ENCODE data around the gene BICRA. TPM values are rescaled to one million over a fixed set of nuclear protein-coding genes. Genes with fewer than 3 reads are reported as not detected.

BICRA gene
- total and polyA plus RNA-seq, 2 of the 8 experiments (the other 6 are each of a cell fraction or from before 2014, with no cell fraction given), result 1.5 to 29.2 TPM

DNA sequence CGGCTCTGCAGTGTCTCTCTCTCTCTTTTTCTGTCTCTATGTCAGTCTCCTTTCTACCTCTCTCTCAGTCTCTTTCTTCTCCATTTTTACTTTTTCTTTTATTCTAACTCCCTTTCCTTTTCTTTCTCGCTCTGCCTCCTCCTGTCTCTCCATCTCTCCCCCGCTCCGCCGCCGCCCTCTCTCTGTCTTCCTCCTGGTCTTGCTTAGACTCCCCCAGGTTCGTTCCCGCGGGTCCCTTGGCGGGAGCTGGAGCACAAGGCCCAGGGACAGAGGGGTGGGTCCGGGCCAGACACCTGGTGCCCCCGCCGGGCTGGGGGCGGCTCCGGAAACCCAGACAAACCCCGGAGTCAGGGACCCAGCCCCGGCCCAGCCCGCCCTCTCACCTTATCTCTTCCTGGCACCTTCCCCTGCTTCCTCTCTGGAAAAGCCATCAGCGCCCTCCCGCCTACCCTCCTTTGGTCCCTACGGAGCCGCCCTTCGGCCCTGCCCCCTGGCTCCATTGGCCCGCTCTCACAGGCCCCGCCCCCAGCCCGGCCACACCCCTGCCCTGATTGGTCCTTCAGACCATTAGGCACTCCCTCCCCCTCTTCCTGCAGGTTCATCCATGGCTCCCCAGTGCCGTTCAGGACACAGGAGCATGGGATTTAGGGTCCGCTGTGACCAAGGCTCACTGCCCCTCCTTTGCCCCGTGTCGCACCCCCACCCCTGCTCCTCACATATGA, 121.0 kb downstream of the BICRA start:
- FAIRE-seq (no peak), DNase-seq (ENCODE audit: low read depth in 1 of 2, low spot score in 2 of 2) (peak in 1 of 2 experiments; percentile 96)
- no peak overlapping the region for H2AK5ac ChIP-seq (ENCODE audit: low read depth, low read length)
- no peaks in the 10 kb centered on the region for H3K79me2 ChIP-seq (ENCODE audit: control insufficient read depth in 1 of 2, insufficient read depth in 2 of 2, low read length in 2 of 2)
- peak overlapping the region in 2 of 4 experiments; percentile 35 to 54; a peak in 2 of 7 replicates for H3K9ac ChIP-seq (replicated peaks in 1 of 4; ENCODE audit: extremely low read depth in 1 of 4, low read depth in 3 of 4, low read length in 3 of 4)
- no peak overlapping the region for H2BK5ac ChIP-seq (ENCODE audit: low read depth, low read length)
- no peak overlapping the region for H3K18ac ChIP-seq (ENCODE audit: extremely low read depth, low read length)
- H2AFZ ChIP-seq (ENCODE audit: low read length), result no peak overlapping the region
- CTCF ChIA-PET (ENCODE audit: partially characterized antibody), result interaction anchor here (15.9 kb wide), 1 partner anchor 15 kb away, joined by 143 read pairs; the partner anchor contains the start of gene EHD2
- no peak overlapping the region for H4K5ac ChIP-seq (ENCODE audit: insufficient read length, low read depth, low read length)
- no peak overlapping the region for H3K23ac ChIP-seq (ENCODE audit: insufficient read length)
- H3K56ac ChIP-seq (replicated peaks; ENCODE audit: insufficient read length, low read depth, low read length), result no peak overlapping the region
- no peaks in the 10 kb centered on the region for H3K9me3 ChIP-seq (ENCODE audit: insufficient read depth in 2 of 2, low read depth in 1 of 2, low read length in 1 of 2)
- H3K36me3 ChIP-seq (ENCODE audit: control insufficient read depth in 2 of 4, insufficient read depth in 4 of 4, low read length in 3 of 4), result no peaks in the 10 kb centered on the region
- H3K4me2 ChIP-seq (ENCODE audit: insufficient read depth in 1 of 2, low read depth in 2 of 2, low read length in 2 of 2), result peak overlapping the region; percentile 74 to 97
- peak overlapping the region; percentile 70 for H4K91ac ChIP-seq (replicated peaks; ENCODE audit: insufficient read length, low read length)
- H3K27me3 ChIP-seq (replicated peaks in 1 of 4; ENCODE audit: control insufficient read depth in 3 of 4, extremely low read depth in 1 of 4, insufficient read depth in 3 of 4, low read length in 3 of 4), result no peaks in the 10 kb centered on the region
- POLR2A ChIA-PET (ENCODE audit: partially characterized antibody), result interaction anchor here (0.7 to 2.7 kb wide), 8 partner anchors 11 to 214 kb away, joined by 3 to 8 read pairs (median 4); partner anchors contain the start of genes EHD2 and NOP53
- H4K8ac ChIP-seq (ENCODE audit: extremely low read depth, insufficient read depth, low read length), result peak overlapping the region; percentile 76; the same call in 1 of the 2 replicates
- peak overlapping the region; percentile 80; the same call in 1 of the 2 replicates for H2BK12ac ChIP-seq (ENCODE audit: low read depth, low read length)
- no peaks in the 10 kb centered on the region for H4K20me1 ChIP-seq (replicated peaks in 1 of 2; ENCODE audit: control insufficient read depth in 1 of 2, insufficient read depth in 2 of 2, low read length in 2 of 2)
- no peak overlapping the region; the same call in 1 of the 2 replicates for H3K27ac ChIP-seq (ENCODE audit: low read depth, low read length)
- 0 out of 2 replicates have a peak overlapping the region, but pooled peaks have one; percentile 13 for H2BK15ac ChIP-seq (ENCODE audit: low read length)
- H3K4me3 ChIP-seq (ENCODE audit: extremely low read depth in 1 of 4, insufficient read depth in 2 of 4, low read depth in 3 of 4, low read length in 4 of 4), result peak overlapping the region; percentile 41 to 73 (median 62)
- H3K79me1 ChIP-seq (ENCODE audit: low read depth, low read length), result no peaks in the 10 kb centered on the region; the same call in 1 of the 2 replicates
- H3K14ac ChIP-seq (ENCODE audit: insufficient read length), result no peak overlapping the region
- peaks cover 0 to 9% (median 5%) of the 10 kb centered on the region in 4 experiments; a peak in 2 of 7 replicates for H3K4me1 ChIP-seq (replicated peaks in 1 of 4; ENCODE audit: control insufficient read depth in 3 of 4, insufficient read depth in 4 of 4, low read length in 3 of 4)
- 17% methylated on average over 17 of the region's 30 CpGs; no CpG with 5 or more reads in 1 of the 2 experiments for WGBS, 2 experiments (ENCODE audit: extremely low coverage in 1 of 2, insufficient coverage in 1 of 2, insufficient read length in 1 of 2, insufficient replicate concordance in 2 of 2, low coverage in 1 of 2, low lambda C conversion rate in 2 of 2, missing lambda C conversion rate in 1 of 2)
- H3K4ac ChIP-seq (replicated peaks; ENCODE audit: insufficient read length, low read depth, low read length), result no peak overlapping the region
- no peak overlapping the region for H2BK20ac ChIP-seq (ENCODE audit: low read length)
- H2BK120ac ChIP-seq (replicated peaks; ENCODE audit: low read depth, low read length), result no peak overlapping the region
- H3K23me2 ChIP-seq (ENCODE audit: low read depth, low read length), result peaks cover 5% of the 10 kb centered on the region; the same call in 1 of the 2 replicates

All from H1 (cell line).